Measurements from ENCODE around the gene MXRA8. TPM values are rescaled to one million over a fixed set of nuclear protein-coding genes. Genes with fewer than 3 reads are reported as not detected.
A peak's percentile ranks its signal among the peaks of the same experiment; 100 is the strongest.

Gene MXRA8
- total RNA-seq, 1 donor from 2014 or later: 0.16 TPM

GRCh38 chr1:1311107-1312104 lies 46.9 kb downstream of the MXRA8 start:
- Mint-ChIP-seq H3K4me1 (peaks cover 16% of the 10 kb centered on the region), H3K9me3 (no peaks in the 10 kb centered on the region), H3K36me3 (ENCODE audit: low read depth) (peaks cover 34% of the 10 kb centered on the region), H3K4me3 (no peak overlapping the region), H3K27me3 (no peaks in the 10 kb centered on the region), H3K27ac (no peak overlapping the region)
- ATAC-seq (ENCODE audit: low read depth) (no peak), DNase-seq (no peak)
- POLR2A ChIA-PET: no interaction called here
- CTCF ChIA-PET: no interaction called here
- TF ChIP-seq, protein P1, sequence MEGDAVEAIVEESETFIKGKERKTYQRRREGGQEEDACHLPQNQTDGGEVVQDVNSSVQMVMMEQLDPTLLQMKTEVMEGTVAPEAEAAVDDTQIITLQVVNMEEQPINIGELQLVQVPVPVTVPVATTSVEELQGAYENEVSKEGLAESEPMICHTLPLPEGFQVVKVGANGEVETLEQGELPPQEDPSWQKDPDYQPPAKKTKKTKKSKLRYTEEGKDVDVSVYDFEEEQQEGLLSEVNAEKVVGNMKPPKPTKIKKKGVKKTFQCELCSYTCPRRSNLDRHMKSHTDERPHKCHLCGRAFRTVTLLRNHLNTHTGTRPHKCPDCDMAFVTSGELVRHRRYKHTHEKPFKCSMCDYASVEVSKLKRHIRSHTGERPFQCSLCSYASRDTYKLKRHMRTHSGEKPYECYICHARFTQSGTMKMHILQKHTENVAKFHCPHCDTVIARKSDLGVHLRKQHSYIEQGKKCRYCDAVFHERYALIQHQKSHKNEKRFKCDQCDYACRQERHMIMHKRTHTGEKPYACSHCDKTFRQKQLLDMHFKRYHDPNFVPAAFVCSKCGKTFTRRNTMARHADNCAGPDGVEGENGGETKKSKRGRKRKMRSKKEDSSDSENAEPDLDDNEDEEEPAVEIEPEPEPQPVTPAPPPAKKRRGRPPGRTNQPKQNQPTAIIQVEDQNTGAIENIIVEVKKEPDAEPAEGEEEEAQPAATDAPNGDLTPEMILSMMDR (IDR thresholded peaks at IDR 0.05): no peak
- intact Hi-C loops (cut with micrococcal nuclease): no loop called here

DNA sequence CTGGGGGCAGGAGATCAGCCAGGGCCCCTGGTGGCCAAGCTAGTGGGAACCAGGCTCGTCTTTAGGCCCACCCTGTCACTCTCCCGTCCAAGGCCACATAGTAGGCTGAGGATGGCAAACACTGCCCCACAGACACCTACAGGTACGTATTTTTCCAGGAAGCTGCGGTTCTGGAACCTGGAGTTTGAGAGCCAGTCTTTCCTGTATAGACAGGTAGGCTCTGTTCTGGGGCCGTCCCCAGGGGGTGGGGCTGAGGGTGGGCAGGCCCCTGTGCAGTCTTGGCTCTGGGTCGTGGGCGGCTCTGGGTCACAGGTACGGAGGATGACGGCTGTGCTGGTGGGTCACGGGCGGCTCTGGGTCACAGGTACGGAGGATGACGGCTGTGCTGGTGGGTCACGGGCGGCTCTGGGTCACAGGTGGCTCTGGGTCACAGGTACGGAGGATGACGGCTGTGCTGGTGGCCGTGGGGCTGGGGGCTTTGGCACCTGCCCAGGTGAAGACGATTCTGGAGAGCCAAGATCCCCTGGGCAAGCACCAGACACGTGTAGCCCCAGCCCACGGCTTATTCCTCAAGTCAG lies 47.8 kb downstream of the MXRA8 start:
- POLR2A ChIA-PET: no interaction called here
- H3K9me3 Mint-ChIP-seq: no peaks in the 10 kb centered on the region
- H3K27me3 Mint-ChIP-seq: no peaks in the 10 kb centered on the region
- H3K27ac Mint-ChIP-seq: no peak overlapping the region
- no peak for ATAC-seq (ENCODE audit: low read depth)
- TF ChIP-seq, protein P1 (IDR thresholded peaks at IDR 0.05): no peak
- intact Hi-C loops (cut with micrococcal nuclease): no loop called here
- CTCF ChIA-PET: interaction anchor here (1.2 kb wide), 1 partner anchor 19 kb away, joined by 3 read pairs; no protein-coding TSS in a partner anchor
- H3K4me1 Mint-ChIP-seq: peaks cover 24% of the 10 kb centered on the region
- no peak for DNase-seq
- peaks cover 27% of the 10 kb centered on the region for H3K36me3 Mint-ChIP-seq (ENCODE audit: low read depth)
- peak overlapping the region; percentile 38 for H3K4me3 Mint-ChIP-seq

DNA sequence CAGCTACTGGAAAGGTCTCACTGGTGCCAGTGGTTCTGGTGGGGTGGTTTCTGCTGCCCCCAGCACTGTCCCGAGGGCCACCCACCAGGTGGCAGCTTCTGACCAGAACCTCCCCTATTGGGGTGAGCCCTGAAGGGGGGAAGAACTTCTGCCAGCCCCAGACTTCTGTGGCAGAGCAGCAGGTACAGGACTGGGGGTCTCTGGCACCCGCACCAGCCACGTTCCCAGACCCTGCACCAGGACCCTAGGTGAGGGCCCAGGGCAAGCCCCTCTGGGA lies 48.3 kb downstream of the MXRA8 start:
- peaks cover 29% of the 10 kb centered on the region for H3K4me1 Mint-ChIP-seq
- H3K27ac Mint-ChIP-seq: no peak overlapping the region
- DNase-seq (no peak), ATAC-seq (ENCODE audit: low read depth) (no peak)
- H3K27me3 Mint-ChIP-seq: no peaks in the 10 kb centered on the region
- TF ChIP-seq, protein P1 (IDR thresholded peaks at IDR 0.05): no peak
- peaks cover 27% of the 10 kb centered on the region for H3K36me3 Mint-ChIP-seq (ENCODE audit: low read depth)
- intact Hi-C loops (cut with micrococcal nuclease): no loop called here
- ChIA-PET CTCF (interaction anchor here (1.2 kb wide), 1 partner anchor 18 kb away, joined by 3 read pairs; no protein-coding TSS in a partner anchor), POLR2A (no interaction called here)
- no peaks in the 10 kb centered on the region for H3K9me3 Mint-ChIP-seq
- H3K4me3 Mint-ChIP-seq: peak overlapping the region; percentile 41

DNA sequence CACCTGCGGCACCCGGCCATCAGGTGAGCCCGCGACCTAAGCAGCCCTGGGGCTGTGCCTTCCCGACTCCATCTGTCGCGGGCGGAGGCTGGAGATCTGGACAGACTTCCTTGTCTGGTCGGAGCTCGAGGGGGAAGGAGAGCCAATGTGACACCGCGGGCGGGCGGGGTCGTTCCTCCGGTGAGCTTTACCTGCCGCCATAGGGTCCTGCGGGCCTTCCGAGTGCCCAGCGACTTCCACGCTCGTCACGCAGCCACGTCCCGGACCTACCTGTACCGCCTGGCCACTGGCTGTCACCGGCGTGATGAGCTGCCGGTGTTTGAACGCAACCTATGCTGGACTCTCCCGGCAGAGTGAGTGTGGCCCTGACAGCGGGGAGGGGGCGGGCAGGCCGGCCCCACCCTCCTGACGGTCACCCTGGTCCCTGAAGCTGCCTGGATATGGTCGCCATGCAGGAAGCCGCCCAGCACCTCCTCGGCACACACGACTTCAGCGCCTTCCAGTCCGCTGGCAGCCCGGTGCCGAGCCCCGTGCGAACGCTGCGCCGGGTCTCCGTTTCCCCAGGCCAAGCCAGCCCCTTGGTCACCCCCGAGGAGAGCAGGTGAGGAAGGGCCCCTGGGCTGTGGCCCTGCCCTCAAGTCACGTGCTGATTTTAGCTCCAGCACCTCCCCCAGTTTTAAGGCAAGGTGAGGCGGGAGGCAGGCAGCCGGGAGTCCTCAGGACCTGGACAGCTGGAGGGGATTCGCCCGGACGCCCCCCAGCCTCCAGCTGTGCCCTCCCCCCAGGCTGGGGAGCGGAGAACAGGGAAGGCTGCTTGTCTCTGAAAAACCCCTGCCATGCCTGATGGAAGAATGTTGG lies 48.9 kb downstream of the MXRA8 start:
- peaks cover 34% of the 10 kb centered on the region for H3K4me1 Mint-ChIP-seq
- no peak overlapping the region for H3K27ac Mint-ChIP-seq
- no peak for DNase-seq
- POLR2A ChIA-PET: no interaction called here
- H3K27me3 Mint-ChIP-seq: no peaks in the 10 kb centered on the region
- intact Hi-C loops (cut with micrococcal nuclease): loop anchor here (5.0 to 10.0 kb wide), 4 partner anchors 37 to 585 kb away; partner anchors contain the start of genes GNB1 and UBE2J2
- peaks cover 22% of the 10 kb centered on the region for H3K36me3 Mint-ChIP-seq (ENCODE audit: low read depth)
- ATAC-seq (ENCODE audit: low read depth): no peak
- TF ChIP-seq, protein P1 (IDR thresholded peaks at IDR 0.05): no peak
- CTCF ChIA-PET: interaction anchor here (1.2 kb wide), 1 partner anchor 18 kb away, joined by 3 read pairs; no protein-coding TSS in a partner anchor
- H3K4me3 Mint-ChIP-seq: peak overlapping the region; percentile 79
- H3K9me3 Mint-ChIP-seq: no peaks in the 10 kb centered on the region

Measured in activated B cell treated with CpG ODN at 0.5 μM for 24 hours (primary cell).